ENCODE measurements around the gene KDM2A.

DNA sequence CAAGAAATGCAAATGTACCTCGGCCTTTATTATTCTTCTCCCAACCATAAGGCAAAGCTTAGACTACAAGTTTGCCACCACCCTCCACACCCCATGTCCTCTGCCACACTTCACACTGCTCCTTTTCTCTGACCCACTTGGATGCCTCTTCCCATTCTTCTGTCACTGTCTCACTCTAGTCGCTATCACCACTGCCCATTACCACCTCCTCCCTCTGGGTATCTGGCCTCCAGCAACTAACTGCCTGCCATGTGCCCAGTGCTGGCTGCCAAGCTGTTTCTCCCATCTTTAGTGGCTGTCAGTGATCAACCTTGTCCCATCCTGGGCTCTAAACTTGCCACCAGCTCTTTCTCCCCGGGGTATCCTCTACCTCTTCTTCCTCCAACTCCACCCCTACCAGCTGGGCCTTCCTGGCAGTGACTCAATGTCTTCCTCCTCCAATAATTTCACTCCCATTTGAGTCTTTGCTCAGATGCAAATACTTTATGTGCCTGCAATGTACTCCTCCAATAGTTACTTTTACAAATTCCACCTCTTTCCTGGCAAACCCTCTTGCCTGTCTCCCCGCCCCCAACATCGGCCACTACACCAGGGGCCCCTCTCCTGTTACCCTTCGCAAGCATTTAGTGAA lies 20.1 kb upstream of the KDM2A start:
- no peak for TF ChIP-seq CTCF (IDR thresholded peaks at IDR 0.05)
- TF ChIP-seq POLR2A (IDR thresholded peaks at IDR 0.05) = no peak
